GM12878 (cell line): Measurements from ENCODE around the gene MLN. TPM values are rescaled to one million over a fixed set of nuclear protein-coding genes. Genes with fewer than 3 reads are reported as not detected.
A peak's percentile ranks its signal among the peaks of the same experiment; 100 is the strongest.

Source experiments
- BRCA1 ChIP-seq: IDR thresholded peaks from 2 replicates; pipeline ENCODE4 v1.6.1; 2011; ENCODE audit warnings: low read depth, low read length, improper control_type of control experiment
- CHD2 ChIP-seq: IDR thresholded peaks from 2 replicates; pipeline ENCODE4 v1.6.1; 2011; ENCODE audit warnings: low read depth, low read length, improper control_type of control experiment, borderline replicate concordance
- CREM ChIP-seq: IDR thresholded peaks from 2 replicates; pipeline ENCODE4 v1.6.1; 2014; ENCODE audit warnings: antibody characterized with exemption, low read depth
- EED ChIP-seq: sonication (generic); IDR thresholded peaks from 2 replicates; pipeline ENCODE4 v1.6.1; 2016; ENCODE audit warnings: antibody characterized with exemption, low read depth
- EP300 ChIP-seq, 2 experiments: fragments of 150-350 bp in 1 of 2; IDR thresholded peaks; 2 replicates each; pipeline ENCODE4 v1.6.1; 2011 to 2012; ENCODE audit warnings: low read depth in 2 of 2, low read length in 2 of 2, borderline replicate concordance in 1 of 2, improper control_type of control experiment in 1 of 2, inconsistent platforms in 1 of 2; ENCODE audit not compliant: control insufficient read depth in 1 of 2
- HCFC1 ChIP-seq: fragments of 150-350 bp; IDR thresholded peaks from 2 replicates; pipeline ENCODE4 v1.6.1; 2014; ENCODE audit warnings: low read length
- KDM1A ChIP-seq: fragments of 200-600 bp; sonication (generic); IDR thresholded peaks from 2 replicates; pipeline ENCODE4 v1.6.1; 2016; ENCODE audit warnings: borderline replicate concordance
- MEF2A ChIP-seq: IDR thresholded peaks from 2 replicates; pipeline ENCODE4 v1.6.1; 2011; ENCODE audit warnings: low read depth, mild to moderate bottlenecking, low read length, moderate library complexity; ENCODE audit not compliant: insufficient read depth
- MTA2 ChIP-seq: fragments of 450-650 bp; IDR thresholded peaks from 2 replicates; pipeline ENCODE4 v1.6.1; 2016; ENCODE audit warnings: low read depth, mild to moderate bottlenecking, moderate library complexity
- MYB ChIP-seq: fragments of 150-350 bp; IDR thresholded peaks from 2 replicates; pipeline ENCODE4 v1.6.1; 2014; ENCODE audit warnings: mild to moderate bottlenecking, low read depth, low read length, borderline replicate concordance
- NBN ChIP-seq: fragments of 450-650 bp; IDR thresholded peaks from 2 replicates; pipeline ENCODE4 v1.6.1; 2016
- RAD51 ChIP-seq: fragments of 450-650 bp; IDR thresholded peaks from 2 replicates; pipeline ENCODE4 v1.6.1; 2016; ENCODE audit warnings: moderate library complexity, mild to moderate bottlenecking, inconsistent platforms
- SPI1 ChIP-seq: IDR thresholded peaks from 2 replicates; pipeline ENCODE4 v1.6.1; 2011; ENCODE audit warnings: low read depth, mild to moderate bottlenecking, low read length, moderate library complexity, borderline replicate concordance; ENCODE audit not compliant: insufficient read depth
- SREBF1 ChIP-seq: IDR thresholded peaks from 2 replicates; pipeline ENCODE4 v1.6.1; 2012; ENCODE audit warnings: mild to moderate bottlenecking, low read length
- STAT1 ChIP-seq: fragments of 450-650 bp; conservative IDR thresholded peaks from 2 replicates; pipeline ENCODE4 v1.6.1; 2014; ENCODE audit warnings: antibody characterized with exemption, mild to moderate bottlenecking
- TCF7 ChIP-seq: IDR thresholded peaks from 2 replicates; pipeline ENCODE4 v1.6.1; 2014; ENCODE audit warnings: antibody characterized with exemption, borderline replicate concordance
- YBX1 ChIP-seq: fragments of 450-650 bp; IDR thresholded peaks from 2 replicates; pipeline ENCODE4 v1.6.1; 2016; ENCODE audit warnings: antibody characterized with exemption
- ZNF207 ChIP-seq: fragments of 450-650 bp; IDR thresholded peaks from 2 replicates; pipeline ENCODE4 v1.6.1; 2014; ENCODE audit warnings: antibody characterized with exemption, mild to moderate bottlenecking, borderline replicate concordance
- ZNF622 ChIP-seq: fragments of 450-650 bp; IDR thresholded peaks from 2 replicates; pipeline ENCODE4 v1.6.1; 2017; ENCODE audit warnings: mild to moderate bottlenecking, inconsistent platforms
- ZSCAN29 ChIP-seq: fragments of 450-650 bp; IDR thresholded peaks from 2 replicates; pipeline ENCODE4 v1.6.1; 2017; ENCODE audit warnings: mild to moderate bottlenecking, moderate library complexity
- polyA plus RNA-seq, 11 experiments: library from polyadenylated mRNA; depleted of rRNA in 4 of 11; unstranded in 6 of 11; stranded (reverse) in 5 of 11; fragments of >200 nt; fragmentation: Nextera tagmentation in 4 of 11; fragmentation: Illumina TruSeq in 1 of 11; extraction: Ambion mirVana in 4 of 11; extraction: Trizol in 1 of 11; gene quantifications; 1 replicate in 1 of 11; 2 replicates in 10 of 11; pipeline versions ENCODE4 v1.2.1 to v1.2.3, GENCODE V29; 2011 to 2016; ENCODE audit warnings: inconsistent platforms in 2 of 11, missing spikeins in 2 of 11, low read depth in 1 of 11
- total RNA-seq, 4 experiments: library from RNA; depleted of rRNA in 3 of 4; stranded (reverse); fragments of >200 nt in 3 of 4; fragmentation: Illumina TruSeq in 1 of 4; extraction: Trizol in 1 of 4; gene quantifications; 2 replicates each; pipeline versions ENCODE4 v1.2.1 to v1.2.3, GENCODE V29; 2013 to 2021
- TF ChIP-seq, protein P1 (sequence below): fragments of 450-650 bp; IDR thresholded peaks from 2 replicates; pipeline ENCODE4 v1.6.1; 2017; ENCODE audit warnings: low read depth, mild to moderate bottlenecking, moderate library complexity
- TF ChIP-seq, protein P2 (sequence below): IDR thresholded peaks from 2 replicates; pipeline ENCODE4 v1.6.1; 2012; ENCODE audit warnings: low read depth, low read length, improper control_type of control experiment
- TF ChIP-seq, protein P3 (sequence below): fragments of 450-650 bp; IDR thresholded peaks from 2 replicates; pipeline ENCODE4 v1.6.1; 2017; ENCODE audit warnings: antibody characterized with exemption, mild to moderate bottlenecking, moderate library complexity
- TF ChIP-seq, protein P4 (sequence below): fragments of 450-650 bp; IDR thresholded peaks from 2 replicates; pipeline ENCODE4 v1.6.1; 2018; ENCODE audit warnings: mild to moderate bottlenecking, low read depth, moderate library complexity; ENCODE audit not compliant: partially characterized antibody

The MLN gene
- total and polyA plus RNA-seq, 10 of the 15 experiments (the other 5 are each of a cell fraction or from before 2014, with no cell fraction given), result not detected

DNA sequence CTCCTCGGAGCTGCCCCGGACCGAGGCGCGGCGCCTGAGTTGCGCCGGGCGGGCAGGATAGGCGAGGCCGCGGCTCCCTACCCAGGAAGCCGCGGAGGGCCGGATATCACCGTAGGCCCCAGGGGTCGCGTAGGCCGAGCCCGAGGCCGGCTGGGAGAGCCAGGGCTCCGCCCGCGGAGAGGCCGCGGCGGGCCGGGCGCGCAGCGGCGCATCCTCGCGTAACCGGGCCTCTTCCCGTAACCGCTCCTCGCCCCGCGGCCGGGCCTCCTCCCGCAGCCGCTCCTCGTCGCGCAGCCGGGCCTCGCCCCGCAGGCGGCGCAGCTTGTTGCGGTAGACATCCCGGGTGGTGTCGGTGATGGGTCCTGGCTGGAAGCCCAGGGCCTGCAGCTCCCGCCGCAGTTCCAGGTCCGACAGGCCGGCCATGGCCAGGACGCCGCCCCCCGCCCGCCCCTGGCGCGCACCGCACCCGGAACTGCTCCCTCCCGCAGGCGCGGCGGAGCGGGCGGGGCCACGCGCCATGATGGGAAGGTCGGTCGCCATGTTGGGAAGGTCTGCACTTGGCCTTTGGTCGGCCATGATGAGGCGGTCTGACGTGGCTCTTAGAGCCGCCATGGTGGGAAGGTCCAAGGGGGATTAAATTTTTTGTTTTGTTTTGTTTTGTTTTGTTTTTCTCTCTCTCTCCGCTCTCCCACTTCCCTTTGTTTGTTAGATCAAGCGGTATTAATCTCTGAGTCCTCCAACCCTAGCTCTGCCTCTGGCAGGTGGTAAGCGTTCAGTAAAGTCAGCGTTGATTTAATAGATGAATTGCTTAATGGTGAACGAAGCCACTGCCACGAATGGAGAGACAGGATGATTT is 14.9 kb downstream of the MLN start, which contains the start of gene LEMD2 (continued):
- TF ChIP-seq MYB, result no peak
- TF ChIP-seq KDM1A, result no peak
- TF ChIP-seq, protein P1, sequence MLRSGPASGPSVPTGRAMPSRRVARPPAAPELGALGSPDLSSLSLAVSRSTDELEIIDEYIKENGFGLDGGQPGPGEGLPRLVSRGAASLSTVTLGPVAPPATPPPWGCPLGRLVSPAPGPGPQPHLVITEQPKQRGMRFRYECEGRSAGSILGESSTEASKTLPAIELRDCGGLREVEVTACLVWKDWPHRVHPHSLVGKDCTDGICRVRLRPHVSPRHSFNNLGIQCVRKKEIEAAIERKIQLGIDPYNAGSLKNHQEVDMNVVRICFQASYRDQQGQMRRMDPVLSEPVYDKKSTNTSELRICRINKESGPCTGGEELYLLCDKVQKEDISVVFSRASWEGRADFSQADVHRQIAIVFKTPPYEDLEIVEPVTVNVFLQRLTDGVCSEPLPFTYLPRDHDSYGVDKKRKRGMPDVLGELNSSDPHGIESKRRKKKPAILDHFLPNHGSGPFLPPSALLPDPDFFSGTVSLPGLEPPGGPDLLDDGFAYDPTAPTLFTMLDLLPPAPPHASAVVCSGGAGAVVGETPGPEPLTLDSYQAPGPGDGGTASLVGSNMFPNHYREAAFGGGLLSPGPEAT, result peak; percentile 56; the same call in 1 of the 2 replicates
- TF ChIP-seq MTA2, result 0 out of 2 replicates have a peak, but pooled peaks have one; percentile 12
- TF ChIP-seq, protein P2, sequence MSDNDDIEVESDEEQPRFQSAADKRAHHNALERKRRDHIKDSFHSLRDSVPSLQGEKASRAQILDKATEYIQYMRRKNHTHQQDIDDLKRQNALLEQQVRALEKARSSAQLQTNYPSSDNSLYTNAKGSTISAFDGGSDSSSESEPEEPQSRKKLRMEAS, result peak; percentile 44
- TF ChIP-seq YBX1, result no peak
- TF ChIP-seq, protein P3, sequence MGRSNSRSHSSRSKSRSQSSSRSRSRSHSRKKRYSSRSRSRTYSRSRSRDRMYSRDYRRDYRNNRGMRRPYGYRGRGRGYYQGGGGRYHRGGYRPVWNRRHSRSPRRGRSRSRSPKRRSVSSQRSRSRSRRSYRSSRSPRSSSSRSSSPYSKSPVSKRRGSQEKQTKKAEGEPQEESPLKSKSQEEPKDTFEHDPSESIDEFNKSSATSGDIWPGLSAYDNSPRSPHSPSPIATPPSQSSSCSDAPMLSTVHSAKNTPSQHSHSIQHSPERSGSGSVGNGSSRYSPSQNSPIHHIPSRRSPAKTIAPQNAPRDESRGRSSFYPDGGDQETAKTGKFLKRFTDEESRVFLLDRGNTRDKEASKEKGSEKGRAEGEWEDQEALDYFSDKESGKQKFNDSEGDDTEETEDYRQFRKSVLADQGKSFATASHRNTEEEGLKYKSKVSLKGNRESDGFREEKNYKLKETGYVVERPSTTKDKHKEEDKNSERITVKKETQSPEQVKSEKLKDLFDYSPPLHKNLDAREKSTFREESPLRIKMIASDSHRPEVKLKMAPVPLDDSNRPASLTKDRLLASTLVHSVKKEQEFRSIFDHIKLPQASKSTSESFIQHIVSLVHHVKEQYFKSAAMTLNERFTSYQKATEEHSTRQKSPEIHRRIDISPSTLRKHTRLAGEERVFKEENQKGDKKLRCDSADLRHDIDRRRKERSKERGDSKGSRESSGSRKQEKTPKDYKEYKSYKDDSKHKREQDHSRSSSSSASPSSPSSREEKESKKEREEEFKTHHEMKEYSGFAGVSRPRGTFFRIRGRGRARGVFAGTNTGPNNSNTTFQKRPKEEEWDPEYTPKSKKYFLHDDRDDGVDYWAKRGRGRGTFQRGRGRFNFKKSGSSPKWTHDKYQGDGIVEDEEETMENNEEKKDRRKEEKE, result no peak
- peak; percentile 91 for TF ChIP-seq NBN
- TF ChIP-seq, protein P4, sequence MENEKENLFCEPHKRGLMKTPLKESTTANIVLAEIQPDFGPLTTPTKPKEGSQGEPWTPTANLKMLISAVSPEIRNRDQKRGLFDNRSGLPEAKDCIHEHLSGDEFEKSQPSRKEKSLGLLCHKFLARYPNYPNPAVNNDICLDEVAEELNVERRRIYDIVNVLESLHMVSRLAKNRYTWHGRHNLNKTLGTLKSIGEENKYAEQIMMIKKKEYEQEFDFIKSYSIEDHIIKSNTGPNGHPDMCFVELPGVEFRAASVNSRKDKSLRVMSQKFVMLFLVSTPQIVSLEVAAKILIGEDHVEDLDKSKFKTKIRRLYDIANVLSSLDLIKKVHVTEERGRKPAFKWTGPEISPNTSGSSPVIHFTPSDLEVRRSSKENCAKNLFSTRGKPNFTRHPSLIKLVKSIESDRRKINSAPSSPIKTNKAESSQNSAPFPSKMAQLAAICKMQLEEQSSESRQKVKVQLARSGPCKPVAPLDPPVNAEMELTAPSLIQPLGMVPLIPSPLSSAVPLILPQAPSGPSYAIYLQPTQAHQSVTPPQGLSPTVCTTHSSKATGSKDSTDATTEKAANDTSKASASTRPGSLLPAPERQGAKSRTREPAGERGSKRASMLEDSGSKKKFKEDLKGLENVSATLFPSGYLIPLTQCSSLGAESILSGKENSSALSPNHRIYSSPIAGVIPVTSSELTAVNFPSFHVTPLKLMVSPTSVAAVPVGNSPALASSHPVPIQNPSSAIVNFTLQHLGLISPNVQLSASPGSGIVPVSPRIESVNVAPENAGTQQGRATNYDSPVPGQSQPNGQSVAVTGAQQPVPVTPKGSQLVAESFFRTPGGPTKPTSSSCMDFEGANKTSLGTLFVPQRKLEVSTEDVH, result no peak
- peak; percentile 24; the same call in 1 of the 2 replicates for TF ChIP-seq RAD51
- TF ChIP-seq MEF2A, result no peak
- TF ChIP-seq CHD2, result no peak
- no peak for TF ChIP-seq BRCA1
- peak; percentile 21; the same call in 1 of the 2 replicates for TF ChIP-seq SPI1
- TF ChIP-seq STAT1, result 0 out of 2 replicates have a peak, but pooled peaks have one; percentile 52
- TF ChIP-seq EP300 (IDR thresholded peaks at IDR 0.05; ENCODE audit: borderline replicate concordance in 1 of 2, control insufficient read depth in 1 of 2, low read depth in 2 of 2, low read length in 2 of 2), result no peak
- TF ChIP-seq CREM, result peak; percentile 88
- 0 out of 2 replicates have a peak, but pooled peaks have one; percentile 23 for TF ChIP-seq ZSCAN29
- TF ChIP-seq SREBF1, result peak; percentile 28; the same call in 1 of the 2 replicates
- TF ChIP-seq TCF7, result no peak
- peak; percentile 94 for TF ChIP-seq ZNF207
- TF ChIP-seq ZNF622, result no peak
- peak; percentile 97 for TF ChIP-seq HCFC1
- TF ChIP-seq EED, result no peak
